Heart left ventricle (tissue), 16 donors: ENCODE measurements around the gene OTOA. TPM values are rescaled to one million over a fixed set of nuclear protein-coding genes. Genes with fewer than 3 reads are reported as not detected.

ENCODE experiments used
- ATAC-seq, 4 donors: fragments of 200-7000 bp; cut with Tn5 transposase; one replicate each; pipeline ENCODE4 v1.9.1; 2020 to 2022; ENCODE audit warnings: moderate library complexity in 4 of 4, mild to moderate bottlenecking in 3 of 4, moderate number of reproducible peaks in 1 of 4
- DNase-seq, 5 donors: peaks; one replicate each; pipeline ENCODE4 v3.0.0-alpha.2; 2020
- H3K27ac ChIP-seq, 12 donors: fragments of 200-600 bp; sonication (generic) in 4 of 12; one replicate each; pipeline versions ENCODE4 v1.5.0 to v1.8.0; 2016 to 2022; ENCODE audit warnings: mild to moderate bottlenecking in 2 of 12
- H3K27me3 ChIP-seq, 9 donors: fragments of 200-600 bp; sonication (generic) in 2 of 9; one replicate each; pipeline versions ENCODE4 v1.5.1 to v1.8.0; 2016 to 2022; ENCODE audit warnings: mild to moderate bottlenecking in 3 of 9
- H3K36me3 ChIP-seq, 9 donors: fragments of 200-600 bp; sonication (generic) in 2 of 9; one replicate each; pipeline versions ENCODE4 v1.5.0 to v1.8.0; 2018 to 2022; ENCODE audit warnings: mild to moderate bottlenecking in 2 of 9
- H3K4me1 ChIP-seq, 12 donors: fragments of 200-600 bp; sonication (generic) in 4 of 12; one replicate each; pipeline versions ENCODE4 v1.5.0 to v1.8.0; 2016 to 2022; ENCODE audit warnings: mild to moderate bottlenecking in 3 of 12
- H3K4me3 ChIP-seq, 12 donors: fragments of 200-600 bp; sonication (generic) in 4 of 12; one replicate each; pipeline versions ENCODE4 v1.5.0 to v1.8.0; 2017 to 2022; ENCODE audit warnings: mild to moderate bottlenecking in 9 of 12, moderate library complexity in 4 of 12
- H3K9me3 ChIP-seq, 12 donors: fragments of 200-600 bp; sonication (generic) in 4 of 12; one replicate each; pipeline versions ENCODE4 v1.5.0 to v1.8.0; 2016 to 2022; ENCODE audit warnings: mild to moderate bottlenecking in 1 of 12
- CTCF ChIP-seq, 12 donors: fragments of 200-600 bp; sonication (generic) in 4 of 12; IDR thresholded peaks; one replicate each; pipeline versions ENCODE4 v1.5.0 to v1.8.0; 2018 to 2022; ENCODE audit warnings: antibody characterized with exemption in 12 of 12, mild to moderate bottlenecking in 5 of 12
- POLR2A ChIP-seq, 2 donors: fragments of 450-650 bp; IDR thresholded peaks; one replicate each; pipeline ENCODE4 v1.6.1; 2017; ENCODE audit warnings: antibody characterized with exemption in 2 of 2, mild to moderate bottlenecking in 2 of 2, moderate library complexity in 2 of 2
- WGBS, 4 donors: extraction: QIAGEN DNeasy Blood & Tissue Kit in 2 of 4; methylation state at CpG; one replicate each; pipeline versions ENCODE4 v1.1.5 to v1.1.7; 2013 to 2018; 5-methylcytosine and 5-hydroxymethylcytosine counted together
- intact Hi-C, 10 donors: fragments of 100-400 bp; cut with DNase I; formaldehyde crosslinking; loops; one replicate each; pipeline versions ENCODE4 v1.11.1 to v1.14.2; 2022
- polyA plus RNA-seq, 2 donors: library from polyadenylated mRNA; stranded (reverse); fragments of 200-250 nt; gene quantifications; one replicate each; pipeline ENCODE4 v1.2.3, GENCODE V29; 2013
- total RNA-seq, 9 donors: library from RNA; depleted of rRNA in 2 of 9; stranded (reverse); fragments of >200 nt in 2 of 9; fragmentation: NEBNext Ultra II Directional in 3 of 9; extraction: Animal tissue kit (Norgen Biotek cat#: 25700) in 3 of 9; gene quantifications; one replicate each; pipeline versions ENCODE4 v1.1.0 to v1.2.4, GENCODE V29; 2016 to 2023
- donor health status: ischemic (EF 13 %, LVEDD 7.1; RV severe dilation, severe dysfunction).
- donor health status: healthy with polysubstance abuse.
- donor health status: DM: no; HTN: yes; CAD: no.
- donor health status: DM: no; HTN: no; CAD: no.
- donor health status: ischemic (EF 25% LVEDD 6.9; RV normal size, moderate dysfunction).
- donor health status: ischemic (EF 25% LVEDD 5.7; RV mildly dilated, moderate dysfunction).
- donor health status: healthy.
- donor health status: DM: yes; HTN: yes; CAD: no.
- donor health status: ischemic (EF 35%, LVEDD 5.7; RV mildly dilated, moderate dysfunction).
- donor health status: nonischemic (EF 11% LVEDD 7.7; RV severe dilation, severe dysfunction).
- donor health status: DM: yes; HTN: yes; CAD: no.
- donor health status: PGD.
- donor health status: ischemic (EF 29% LVEDD 5.4; RV normal size, mild dysfunction).
- donor health status: nonischemic (EF 23%, LVEDD 6.1; RV moderate dilation, normal function).

Gene OTOA
- total and polyA plus RNA-seq, 11 donors, result 0.03 to 0.41 (median 0.27) TPM; not detected in 7

DNA sequence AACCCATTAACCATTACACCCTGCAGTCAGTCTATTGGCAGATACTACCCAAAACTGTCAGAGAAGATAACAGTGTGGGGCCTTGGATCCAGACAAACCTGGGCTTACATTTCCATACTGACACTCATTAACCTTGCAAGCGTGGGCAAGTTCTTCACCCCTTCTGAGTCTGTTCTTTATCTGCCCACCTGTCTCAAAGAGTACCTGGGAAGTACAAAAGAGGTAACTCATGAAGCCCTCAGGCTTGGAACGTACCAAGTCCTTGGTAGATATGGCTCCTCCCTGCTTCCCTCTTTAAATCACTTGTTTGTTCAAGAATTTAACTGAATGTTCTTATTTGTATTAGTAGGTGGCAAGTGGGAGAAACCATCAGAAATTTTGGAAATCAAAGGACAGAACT is 8.9 kb upstream of the OTOA start:
- H3K36me3 ChIP-seq, result peaks cover 0 to 19% (median 14%) of the 10 kb centered on the region in 9 donors
- WGBS, 4 donors, result 65 to 92% (median 91%) methylated on average over 2 of the region's 2 CpGs
- no peak overlapping the region for H3K27ac ChIP-seq
- ATAC-seq, result no peak
- no peaks in the 10 kb centered on the region for H3K27me3 ChIP-seq
- peaks cover 0 to 78% (median 0%) of the 10 kb centered on the region in 12 donors for H3K4me1 ChIP-seq
- intact Hi-C loops, result loop anchor here in 5 of 10 donors (5.0 to 10.0 kb wide), 4 partner anchors 50 to 530 kb away; no protein-coding TSS in a partner anchor
- no peak overlapping the region for H3K4me3 ChIP-seq
- H3K9me3 ChIP-seq, result no peaks in the 10 kb centered on the region
- DNase-seq, result no peak
- TF ChIP-seq CTCF (IDR thresholded peaks at IDR 0.05) (no peak), POLR2A (IDR thresholded peaks at IDR 0.05) (no peak)

GRCh38 chr16:21656795-21657768 is 6.7 kb upstream of the OTOA start:
- TF ChIP-seq CTCF (IDR thresholded peaks at IDR 0.05), result peak; percentile 75 to 92 (median 82)
- no peak for TF ChIP-seq POLR2A (IDR thresholded peaks at IDR 0.05)
- no peak overlapping the region for H3K4me3 ChIP-seq
- DNase-seq (no peak), ATAC-seq (no peak)
- intact Hi-C loops, result loop anchor here in 9 of 10 donors (1.0 to 10.0 kb wide), 6 partner anchors 48 to 528 kb away; no protein-coding TSS in a partner anchor
- H3K27me3 ChIP-seq, result no peaks in the 10 kb centered on the region
- no peaks in the 10 kb centered on the region for H3K9me3 ChIP-seq
- 10 to 17% (median 12%) methylated on average over 4 of the region's 4 CpGs for WGBS, 4 donors
- peaks cover 0 to 19% (median 14%) of the 10 kb centered on the region in 9 donors for H3K36me3 ChIP-seq
- H3K27ac ChIP-seq, result peak overlapping the region in 1 of 12 donors; percentile 38
- peaks cover 0 to 71% (median 0%) of the 10 kb centered on the region in 12 donors for H3K4me1 ChIP-seq

DNA sequence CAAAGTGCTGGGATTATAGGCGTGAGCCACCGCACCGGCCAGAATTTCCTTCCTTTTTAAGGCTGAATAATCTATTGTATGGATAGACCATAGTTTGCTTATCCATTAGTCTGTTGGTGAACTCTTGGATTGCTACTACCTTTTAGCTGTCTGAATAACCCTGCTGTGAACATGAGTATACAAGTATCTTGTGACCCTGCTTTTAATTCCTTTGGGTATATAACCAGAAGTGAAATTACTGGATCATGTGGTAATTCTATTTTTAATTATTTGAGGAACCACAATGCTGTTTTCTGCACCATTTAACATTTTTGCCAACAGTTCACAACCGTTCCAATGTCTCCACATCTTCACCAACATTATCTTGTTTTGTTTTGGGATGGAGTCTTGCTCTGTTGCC is 4.6 kb upstream of the OTOA start:
- no peaks in the 10 kb centered on the region for H3K9me3 ChIP-seq
- TF ChIP-seq CTCF (IDR thresholded peaks at IDR 0.05) (no peak), POLR2A (IDR thresholded peaks at IDR 0.05) (no peak)
- peak overlapping the region in 1 of 12 donors; percentile 59 for H3K27ac ChIP-seq
- H3K36me3 ChIP-seq, result peaks cover 0 to 19% (median 14%) of the 10 kb centered on the region in 9 donors
- peaks cover 0 to 7% (median 0%) of the 10 kb centered on the region in 9 donors for H3K27me3 ChIP-seq
- 79 to 90% (median 87%) methylated on average over 4 of the region's 4 CpGs for WGBS, 4 donors
- intact Hi-C loops, result loop anchor here in 5 of 10 donors (5.0 to 10.0 kb wide), 4 partner anchors 46 to 526 kb away; no protein-coding TSS in a partner anchor
- no peak for ATAC-seq
- no peak for DNase-seq
- H3K4me1 ChIP-seq, result peaks cover 0 to 59% (median 2%) of the 10 kb centered on the region in 12 donors
- H3K4me3 ChIP-seq, result no peak overlapping the region
